ENCODE data around the gene DSCAML1.
A peak's percentile ranks its signal among the peaks of the same experiment; 100 is the strongest.

The DSCAML1 gene

GRCh38 chr11:117796872-117797529, at the start of gene DSCAML1:
Gene DSCAML1 (minus strand): TSS chr11:117797216. CDS start chr11:117797079, 137 bp downstream.
- no peak for DNase-seq

DNA sequence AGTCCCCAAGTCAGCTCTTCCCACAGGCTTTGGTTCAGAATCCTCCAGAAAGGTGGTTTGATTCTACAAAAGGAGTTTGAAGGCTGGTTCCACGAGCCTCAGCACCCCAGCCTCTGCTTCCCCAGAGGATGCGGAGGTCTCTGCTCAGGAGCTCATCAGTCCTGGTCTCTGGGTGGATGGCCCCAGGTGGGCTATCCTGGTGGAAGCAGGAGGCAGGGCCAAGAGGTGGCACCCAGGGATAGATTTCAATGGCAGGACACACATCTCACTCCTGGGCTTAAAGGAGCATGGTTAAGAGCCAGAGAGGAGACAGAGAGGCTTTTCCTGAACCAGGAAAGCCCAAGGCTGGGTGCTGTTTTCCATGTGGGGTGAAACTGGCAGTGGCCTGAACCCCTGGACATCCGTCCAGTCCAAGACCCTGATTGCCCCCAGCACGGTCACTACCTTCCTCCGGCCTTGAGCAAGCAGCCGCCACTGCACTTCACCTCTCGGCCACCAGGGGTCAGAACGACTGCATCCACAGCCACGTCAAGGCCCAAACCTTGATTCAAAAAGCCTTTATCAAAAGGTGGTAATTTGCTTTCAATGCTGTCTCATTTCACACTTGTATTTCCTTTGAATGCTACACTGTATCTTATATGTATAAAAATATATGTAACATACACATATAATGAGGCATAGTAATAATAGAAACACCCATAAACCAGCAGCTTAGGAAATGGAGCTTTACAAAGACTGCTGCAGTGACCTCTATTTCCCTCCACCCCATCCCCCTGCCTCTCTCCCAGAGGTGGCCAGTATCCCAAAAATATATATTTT, 46.9 kb upstream of the DSCAML1 start:
- DNase-seq: peak; percentile 57

- no peak for DNase-seq
These were observed 45.3 kb upstream of the DSCAML1 start for GRCh38 chr11:117842131-117842941.

- no peak for DNase-seq
These were observed 44.6 kb upstream of the DSCAML1 start for GRCh38 chr11:117841551-117842031.

GRCh38 chr11:117840881-117841550, 44.0 kb upstream of the DSCAML1 start:
- DNase-seq: no peak

DNA sequence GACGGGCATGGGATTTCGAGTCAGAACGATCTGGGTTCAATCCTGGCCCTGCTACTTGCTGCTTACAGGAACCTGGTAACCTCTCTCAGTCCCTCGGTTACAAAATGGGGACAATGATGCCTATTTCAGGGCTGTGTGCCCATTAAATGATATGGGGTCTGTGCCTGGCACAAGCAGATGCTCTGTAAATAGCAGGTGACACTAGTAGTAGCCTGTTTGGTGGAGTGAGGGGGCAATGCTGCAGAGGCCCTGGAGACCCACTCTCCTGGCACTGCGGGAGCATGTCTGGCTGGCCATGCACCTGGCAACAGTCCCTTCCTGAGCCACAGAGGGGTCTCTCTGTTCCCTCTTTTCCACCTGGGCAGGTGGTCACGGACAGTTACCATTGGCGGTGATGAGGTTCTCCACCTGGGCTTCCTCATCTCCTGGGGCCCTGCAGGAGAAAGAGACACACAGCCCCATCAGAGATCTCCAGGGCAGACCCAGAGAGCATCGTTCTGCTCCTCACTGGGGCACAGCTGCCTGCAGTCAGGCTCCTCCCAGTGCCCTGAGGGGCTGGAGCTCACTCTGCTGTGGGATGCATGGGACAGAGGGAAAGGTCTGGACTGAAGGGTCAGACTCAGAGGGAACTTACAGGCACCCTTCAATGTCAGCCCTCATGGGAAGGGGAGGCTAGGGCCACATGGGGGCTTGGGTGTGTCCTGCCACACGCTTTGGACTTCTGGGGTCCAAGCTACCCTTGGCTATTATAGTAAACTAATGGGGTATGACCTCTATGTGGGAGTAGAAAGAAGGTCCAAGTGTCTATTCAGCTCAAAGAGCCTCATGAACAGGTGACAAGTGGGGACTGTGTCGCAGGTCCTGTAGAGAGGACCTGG, 43.2 kb upstream of the DSCAML1 start:
- no peak for DNase-seq

GRCh38 chr11:117839380-117839881, 42.4 kb upstream of the DSCAML1 start:
- no peak for DNase-seq

GRCh38 chr11:117838901-117839300, 41.9 kb upstream of the DSCAML1 start:
- no peak for DNase-seq

GRCh38 chr11:117837791-117838190, 40.8 kb upstream of the DSCAML1 start:
- DNase-seq: no peak

GRCh38 chr11:117837070-117837776, 40.2 kb upstream of the DSCAML1 start:
- DNase-seq: no peak

GRCh38 chr11:117836077-117836960, 39.3 kb upstream of the DSCAML1 start:
- no peak for DNase-seq

GRCh38 chr11:117835576-117835975, 38.6 kb upstream of the DSCAML1 start:
- DNase-seq: no peak

GRCh38 chr11:117834838-117835443, 37.9 kb upstream of the DSCAML1 start:
- DNase-seq: no peak

- DNase-seq: no peak
These were observed 37.2 kb upstream of the DSCAML1 start for GRCh38 chr11:117834068-117834810.

DNA sequence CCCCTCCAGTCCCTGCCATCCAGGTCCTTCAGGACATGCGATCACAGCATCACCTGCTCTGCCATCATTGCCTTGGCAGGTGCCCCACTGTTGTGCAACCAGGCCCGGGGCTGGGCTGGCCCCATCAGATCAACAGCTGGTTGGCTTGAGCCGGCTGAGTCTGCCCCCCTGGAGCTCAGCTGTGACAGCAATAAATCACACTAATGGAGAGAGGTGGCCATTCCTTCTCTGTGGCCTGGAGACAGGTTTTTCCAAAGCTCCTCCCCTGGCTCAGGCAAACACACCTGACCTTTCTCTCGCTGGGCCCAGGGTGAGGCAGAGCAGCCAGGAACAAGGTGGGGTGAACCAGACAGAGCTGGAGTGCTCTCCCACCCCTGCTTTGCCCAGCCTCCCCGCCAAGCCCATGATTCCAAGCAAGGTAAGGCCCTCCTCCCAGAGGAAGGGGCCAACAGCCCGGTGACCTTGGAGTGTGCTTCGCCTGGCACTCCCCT, 36.4 kb upstream of the DSCAML1 start:
- DNase-seq: no peak

GRCh38 chr11:117832511-117832910, 35.5 kb upstream of the DSCAML1 start:
- DNase-seq: no peak

- DNase-seq: no peak
These were observed 34.8 kb upstream of the DSCAML1 start for GRCh38 chr11:117831661-117832415.

Data from NK-92 treated with Interleukin-12 subunit alpha and Interleukin-12 subunit beta, amount 100 ng/mL, for 24 hours (cell line).